NCI-H510A (cell line): Measurements from ENCODE around the gene SPTBN2.
A peak's percentile ranks its signal among the peaks of the same experiment; 100 is the strongest.

Source experiments
- DNase-seq: peaks from one replicate; lab custom pipeline; 2025; lab: John Stamatoyannopoulos, UW

SPTBN2 gene

DNA sequence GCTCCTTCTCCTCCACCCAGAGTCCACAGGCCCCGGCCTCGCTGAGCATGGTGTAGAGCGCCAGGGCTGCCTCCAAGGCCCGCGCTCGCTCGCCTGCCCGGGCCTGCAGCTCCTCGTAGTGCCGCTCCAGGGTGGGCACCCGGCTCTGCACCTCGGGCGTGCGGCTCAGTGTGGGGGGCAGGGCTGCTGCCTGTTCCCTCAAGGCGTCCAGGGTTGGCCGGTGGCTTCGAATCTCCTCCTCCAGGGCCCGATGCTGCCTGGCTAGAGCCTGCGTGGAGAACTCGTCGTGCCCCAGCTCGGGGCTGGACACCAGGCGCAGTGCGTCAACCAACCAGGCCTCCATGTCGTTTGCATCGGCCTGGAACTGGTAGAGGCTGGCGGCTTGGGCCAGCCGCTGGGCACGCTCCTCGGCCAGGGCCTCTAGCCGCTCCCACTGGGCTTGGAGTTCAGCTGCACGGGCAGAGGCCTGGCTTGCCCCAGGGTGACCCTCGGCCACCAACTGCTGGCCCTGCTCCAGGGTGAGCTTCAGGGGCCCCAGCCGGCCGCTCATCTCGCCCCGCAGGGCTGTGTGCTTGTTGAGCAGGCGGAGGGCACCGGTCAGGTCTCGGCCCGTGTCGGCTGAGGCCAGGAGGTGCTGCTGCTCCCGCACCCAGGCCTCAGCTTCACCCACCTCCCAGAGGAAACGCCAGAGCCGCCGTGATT, 24.2 kb downstream of the SPTBN2 start:
- no peak for DNase-seq

DNA sequence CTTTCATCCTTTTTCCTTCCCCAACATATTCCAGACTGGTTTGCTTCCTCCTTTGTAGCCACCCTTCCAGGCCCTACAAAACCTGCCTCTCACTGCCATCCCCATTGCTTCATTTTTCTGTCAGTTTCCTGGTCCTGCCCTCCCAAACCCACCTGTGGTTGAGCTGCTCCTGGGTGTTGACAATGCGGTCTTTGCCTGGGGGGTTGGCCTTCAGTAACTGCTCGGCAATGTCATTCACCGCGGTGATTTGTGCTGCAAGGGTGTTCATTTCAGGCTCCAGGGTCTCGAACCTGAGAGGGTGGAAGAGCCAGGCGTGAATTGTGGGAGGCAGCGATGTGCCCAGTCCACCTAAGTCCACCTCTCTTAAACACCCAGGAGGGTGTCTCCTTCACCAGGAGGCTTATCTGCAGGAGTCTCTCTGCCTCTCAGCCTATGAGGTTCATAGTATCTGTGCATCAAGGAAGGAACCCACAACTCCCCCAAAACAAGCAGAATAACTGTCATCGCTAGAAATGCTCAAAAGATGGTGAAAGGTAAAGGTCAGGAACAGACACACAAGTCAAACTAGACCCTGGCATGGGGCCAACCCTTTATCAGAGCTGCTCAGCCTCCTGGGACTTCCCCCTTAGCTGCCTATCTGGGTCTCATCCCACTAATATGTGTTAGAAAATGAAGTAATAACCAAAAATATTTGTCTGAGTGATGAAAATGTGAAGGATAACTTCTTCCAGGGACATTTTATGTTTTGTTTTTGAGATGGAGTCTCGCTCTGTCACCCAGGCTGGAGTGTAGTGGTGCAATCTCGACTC, 27.4 kb downstream of the SPTBN2 start:
- no peak for DNase-seq

DNA sequence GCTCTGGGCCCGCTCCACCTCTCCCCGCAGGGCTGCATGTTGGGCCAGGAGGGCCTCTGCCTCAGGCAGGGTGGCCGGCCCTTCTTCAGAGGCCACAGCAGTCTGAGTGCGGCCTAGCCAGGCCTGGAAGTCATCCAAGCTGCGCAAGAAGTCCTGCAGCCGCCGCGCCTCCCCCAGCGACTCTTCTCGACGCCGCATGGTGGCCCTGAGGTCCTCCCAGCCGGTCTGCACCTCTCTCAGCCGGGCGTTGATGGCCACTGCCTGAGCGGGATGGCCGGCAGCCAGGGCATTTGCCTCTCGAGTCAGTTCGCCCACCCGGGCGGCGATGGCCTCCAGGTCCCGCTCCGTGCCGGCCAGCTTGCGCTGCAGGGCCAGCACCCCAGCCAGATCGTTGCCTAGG, 28.3 kb downstream of the SPTBN2 start:
- no peak for DNase-seq

GRCh38 chr11:66700337-66700736, 28.7 kb downstream of the SPTBN2 start:
- no peak for DNase-seq

GRCh38 chr11:66698491-66698890, 30.5 kb downstream of the SPTBN2 start:
- DNase-seq, result no peak

GRCh38 chr11:66697988-66698387, 31.0 kb downstream of the SPTBN2 start:
- DNase-seq, result no peak

GRCh38 chr11:66696146-66696545, 32.9 kb downstream of the SPTBN2 start:
- DNase-seq, result no peak

GRCh38 chr11:66694732-66695207, 34.2 kb downstream of the SPTBN2 start:
- DNase-seq, result peak; percentile 95

DNA sequence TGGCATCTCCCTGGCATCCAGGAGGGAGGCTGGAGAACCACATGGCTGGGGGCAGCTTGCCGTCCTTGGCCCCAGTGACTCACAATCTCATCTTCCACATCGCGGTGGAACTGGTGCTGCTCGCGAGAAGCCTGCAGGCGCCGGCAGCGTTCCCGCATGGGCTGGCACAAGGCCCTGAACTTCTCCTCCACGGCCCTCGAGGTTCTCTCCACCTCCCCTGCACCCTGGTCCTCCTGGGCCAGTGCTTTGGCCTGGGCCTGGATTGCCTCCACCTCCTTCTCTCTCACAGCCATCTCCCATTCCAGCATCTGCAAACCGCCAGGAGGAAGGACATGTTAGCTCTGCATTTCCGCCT, 35.0 kb downstream of the SPTBN2 start:
- no peak for DNase-seq

DNA sequence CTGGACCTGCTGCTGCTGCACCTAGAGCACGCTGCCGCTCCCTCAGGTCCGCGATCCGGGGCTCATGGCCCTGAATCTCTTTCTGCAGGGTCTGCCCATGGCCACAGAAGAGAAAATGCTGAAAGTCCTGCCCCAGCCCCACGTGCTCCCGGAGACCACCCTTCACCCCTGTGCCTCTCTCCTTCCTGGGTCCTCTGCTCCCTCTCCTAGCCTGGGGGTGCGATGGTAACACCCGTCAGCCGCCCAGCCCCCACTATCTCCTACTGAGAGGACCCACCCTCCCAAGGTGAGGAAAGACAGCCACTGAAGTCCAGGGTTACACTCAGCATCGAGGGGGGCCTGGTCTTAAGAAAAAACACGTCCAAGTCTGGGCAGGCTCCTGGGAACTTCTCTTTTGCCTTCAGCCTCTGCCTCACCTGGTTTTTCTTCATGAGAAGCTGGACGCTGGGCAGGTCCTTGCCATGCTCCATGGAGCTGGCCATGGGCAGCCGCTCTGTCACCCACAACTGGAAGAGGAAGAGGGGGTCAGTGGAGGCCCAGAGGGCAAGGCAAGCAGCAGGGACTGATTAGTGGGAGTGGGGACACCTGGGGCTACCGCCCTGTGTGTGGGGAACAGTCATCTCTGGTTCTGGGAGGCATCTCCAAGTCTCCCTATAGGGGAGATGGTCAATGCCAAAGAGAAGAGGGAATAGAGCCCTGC, 35.5 kb downstream of the SPTBN2 start:
- no peak for DNase-seq

- DNase-seq, result no peak
Measured at GRCh38 chr11:66692871-66693331, 36.1 kb downstream of the SPTBN2 start.

DNA sequence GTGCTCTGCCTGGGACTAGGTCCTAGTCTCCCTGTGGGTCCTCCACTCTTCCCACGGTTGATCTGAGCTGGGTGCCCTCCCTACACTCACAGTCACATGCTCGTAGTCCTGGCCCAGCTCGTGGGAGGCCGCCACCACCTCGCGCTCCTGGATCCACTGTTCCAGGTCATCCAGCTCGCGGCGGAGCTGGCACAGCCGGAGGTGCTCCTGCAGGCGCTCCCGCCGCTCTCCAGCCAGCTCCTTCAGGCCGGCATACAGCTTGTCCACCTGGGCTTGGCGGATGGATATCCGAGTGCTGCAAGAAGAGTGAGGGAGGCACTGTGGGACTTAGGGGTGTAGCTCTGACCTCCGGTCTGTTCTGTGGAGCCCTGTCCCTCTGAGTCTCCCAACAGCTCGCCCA, 36.6 kb downstream of the SPTBN2 start:
- no peak for DNase-seq

DNA sequence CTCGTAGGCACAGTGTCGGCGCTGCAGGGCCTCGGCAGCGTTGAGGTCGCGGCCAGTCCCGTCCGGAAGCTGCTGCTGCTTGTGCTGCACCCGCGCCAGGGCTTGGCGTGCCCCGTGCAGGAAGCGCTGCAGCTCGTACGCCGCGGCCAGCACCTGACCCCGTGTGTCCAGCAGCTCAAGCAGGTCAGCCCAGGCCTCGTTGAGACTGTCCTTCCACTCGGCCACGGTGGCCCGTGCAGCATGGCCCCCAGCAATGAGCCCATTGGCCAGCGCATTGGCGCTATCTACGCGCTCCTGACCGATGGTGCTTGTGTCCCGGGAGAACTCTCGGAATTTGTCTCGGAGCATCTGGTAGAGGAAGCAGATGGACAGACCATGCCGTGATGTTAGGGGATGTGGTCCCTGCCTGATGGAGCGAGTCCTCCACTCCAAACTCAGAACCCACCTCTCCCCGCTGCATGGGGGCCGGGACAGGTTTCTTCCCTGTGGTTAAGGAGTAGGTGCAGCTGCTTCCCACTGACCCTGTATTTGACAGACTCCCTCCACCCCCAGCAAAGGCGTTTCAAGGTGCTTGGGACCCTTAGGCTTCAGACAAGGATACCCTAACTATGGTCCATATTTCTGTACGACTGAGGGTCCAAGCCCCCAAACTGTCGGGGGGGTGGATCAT, 37.6 kb downstream of the SPTBN2 start:
- DNase-seq, result no peak

GRCh38 chr11:66689661-66690590, 39.1 kb downstream of the SPTBN2 start:
- no peak for DNase-seq

GRCh38 chr11:66688561-66689534, 40.2 kb downstream of the SPTBN2 start:
- no peak for DNase-seq

- no peak for DNase-seq
Measured at GRCh38 chr11:66687831-66688281, 41.2 kb downstream of the SPTBN2 start.

- DNase-seq, result no peak
Measured at GRCh38 chr11:66686801-66687750, 41.9 kb downstream of the SPTBN2 start.

DNA sequence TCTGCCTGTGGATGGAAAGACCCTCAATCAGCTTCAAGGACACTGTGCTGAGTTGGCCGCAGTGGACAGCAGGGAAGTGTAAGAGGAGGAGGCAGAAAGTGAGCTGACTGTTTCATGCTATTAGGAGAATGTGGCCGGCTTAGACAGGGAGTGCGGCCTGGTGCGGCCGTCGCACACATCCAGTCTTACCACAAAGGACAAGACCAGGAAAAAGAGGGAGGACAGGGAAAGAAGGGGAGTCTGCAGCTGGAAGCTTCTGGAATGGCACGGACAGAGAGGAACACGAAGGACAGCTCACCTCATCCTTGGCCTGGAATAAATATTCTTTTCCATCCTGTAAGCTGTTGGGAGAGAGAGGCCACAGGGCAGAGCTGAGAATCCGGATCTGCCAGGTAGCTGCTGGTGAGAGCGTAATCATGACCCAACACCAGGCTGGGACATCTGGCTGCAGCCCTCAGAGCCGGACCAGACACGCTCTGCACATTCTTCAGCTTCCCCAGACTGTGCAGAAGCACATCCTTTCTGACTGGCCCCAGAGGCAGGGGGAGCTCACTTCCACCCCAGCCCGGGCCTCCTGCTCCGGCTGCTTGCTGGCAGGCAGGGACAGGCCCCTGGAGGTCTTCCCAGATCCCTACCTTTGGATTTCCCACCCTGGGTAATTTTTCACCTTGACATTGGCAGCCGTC, 42.8 kb downstream of the SPTBN2 start:
- DNase-seq, result no peak
